Suppressor macrophage treated with lipopolysaccharide for 1 hour (primary cell): Measurements from ENCODE around the gene GAB2.
A peak's percentile ranks its signal among the peaks of the same experiment; 100 is the strongest.

ENCODE experiments used
- DNase-seq, 3 donors: peaks; one replicate each; pipeline ENCODE4 v3.0.0-alpha.2; 2020 to 2022

The GAB2 gene

DNA sequence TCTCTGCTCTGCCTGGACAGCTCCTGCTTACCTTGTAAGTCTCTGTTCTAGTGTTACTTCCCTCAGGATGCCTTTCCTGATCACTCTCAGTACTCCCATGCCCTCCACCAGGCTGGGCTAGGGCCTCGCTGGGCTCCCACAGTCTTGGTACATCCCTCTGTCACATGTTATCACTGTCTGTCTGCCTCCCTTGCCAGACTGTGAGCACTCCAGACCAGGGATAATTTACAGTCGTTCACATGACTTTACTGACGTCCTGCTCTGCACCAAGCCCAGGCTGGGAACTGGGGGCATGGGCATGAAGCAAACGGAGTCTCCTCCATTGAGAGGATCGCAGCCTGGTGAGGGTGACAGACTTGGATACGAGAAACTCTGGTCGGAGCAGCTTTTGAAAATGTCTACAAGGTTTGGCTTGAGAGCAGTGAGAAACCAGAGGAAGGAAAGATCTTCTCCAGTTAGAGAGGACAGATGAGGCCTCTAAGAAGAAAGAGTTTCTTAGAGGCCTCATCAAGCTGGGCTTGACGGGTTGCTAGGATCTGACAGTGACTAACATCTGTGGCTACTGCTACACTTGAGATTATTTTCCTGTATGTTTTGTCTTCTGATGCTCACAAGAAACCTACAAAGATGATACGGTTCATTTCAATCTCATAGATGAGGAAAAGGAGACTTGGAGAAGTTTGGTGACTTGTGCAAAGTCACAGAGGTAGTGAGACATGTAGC, 216.4 kb downstream of the GAB2 start:
- no peak for DNase-seq

DNA sequence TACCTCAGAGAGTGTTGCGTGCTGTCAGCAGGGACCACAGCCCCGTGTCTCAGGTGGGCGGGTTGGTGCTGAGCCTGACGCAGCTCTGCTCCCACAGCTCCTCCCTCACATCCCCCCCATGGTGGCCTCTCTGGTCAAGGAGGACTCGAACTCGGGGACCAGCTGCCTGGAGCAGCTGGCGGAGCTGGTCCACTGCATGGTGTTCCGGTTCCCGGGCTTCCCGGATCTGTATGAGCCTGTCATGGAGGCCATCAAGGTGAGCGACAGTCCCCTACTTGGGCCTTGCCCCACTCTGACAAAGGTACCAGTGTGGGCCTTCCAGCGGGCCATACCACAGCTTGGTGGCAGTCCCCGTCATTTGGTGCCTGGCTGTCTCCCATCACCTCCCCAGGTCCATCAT, 217.1 kb downstream of the GAB2 start:
- DNase-seq: no peak

DNA sequence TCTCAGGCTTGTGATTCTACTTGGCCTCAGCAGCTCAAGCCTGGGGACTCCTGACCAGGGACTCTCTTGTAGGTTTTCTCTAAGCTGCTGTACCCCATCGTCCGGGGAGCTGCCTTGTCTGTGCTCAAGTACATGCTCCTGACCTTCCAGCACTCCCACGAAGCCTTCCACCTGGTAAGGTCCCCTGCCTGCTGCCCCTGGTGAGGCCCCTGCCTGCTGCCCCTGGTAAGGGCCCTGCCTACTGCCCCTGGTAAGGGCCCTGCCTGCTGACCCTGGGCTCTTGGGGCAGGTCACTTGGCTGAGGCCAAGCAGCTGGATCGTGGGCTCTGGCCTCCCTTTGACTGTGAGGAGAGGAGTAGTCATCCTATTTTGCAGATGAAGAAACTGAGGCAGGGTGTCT, 217.6 kb downstream of the GAB2 start:
- no peak for DNase-seq

DNA sequence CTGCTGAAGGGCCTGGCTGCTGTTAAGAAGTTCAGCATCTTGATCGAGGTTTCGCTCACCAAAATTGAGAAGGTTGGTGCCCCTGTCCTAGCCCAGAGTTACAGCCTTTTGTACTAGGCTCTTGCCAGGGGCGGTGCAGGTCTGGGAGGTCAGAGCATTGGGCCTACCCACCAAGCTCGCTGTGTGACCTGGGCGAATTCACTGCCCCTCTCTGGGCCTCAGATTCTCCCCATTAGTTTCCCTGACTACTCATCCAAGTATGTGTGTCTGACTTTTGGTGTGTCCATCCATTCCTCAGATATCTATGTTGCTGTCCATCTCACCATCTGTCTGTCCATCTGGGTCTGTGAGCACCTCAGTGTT, 218.0 kb downstream of the GAB2 start:
- no peak for DNase-seq

DNA sequence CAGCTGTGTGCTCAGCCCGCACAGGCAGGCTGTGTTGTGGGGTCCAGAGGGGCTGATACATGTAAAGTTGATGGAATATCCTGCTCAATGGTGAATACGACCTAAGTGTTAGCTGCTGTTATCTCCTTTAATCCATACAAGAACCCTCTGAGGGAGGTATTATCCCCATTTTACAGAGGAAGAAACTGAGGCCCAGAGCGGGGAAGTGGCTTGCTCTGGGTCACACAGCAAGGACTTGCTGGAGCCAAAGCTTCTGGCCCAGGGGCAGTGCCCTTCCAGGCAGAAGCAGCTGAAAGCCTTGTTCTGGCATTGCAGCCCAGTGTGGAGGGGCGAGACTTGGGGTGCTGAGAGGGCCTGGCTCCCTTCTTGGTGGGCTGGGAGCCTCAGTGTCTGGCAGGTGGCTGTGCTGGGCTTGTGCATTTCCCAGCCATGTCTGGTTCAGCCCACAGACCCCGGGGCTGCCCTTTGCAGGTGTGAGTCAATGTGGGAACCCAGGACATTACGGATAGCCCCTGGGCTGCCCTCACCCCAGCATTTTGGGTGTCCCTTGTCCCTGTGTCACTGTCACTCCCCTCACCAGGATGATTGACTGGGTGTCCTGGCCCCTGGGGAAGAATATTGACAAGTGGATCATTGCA, 218.5 kb downstream of the GAB2 start:
- DNase-seq: no peak

DNA sequence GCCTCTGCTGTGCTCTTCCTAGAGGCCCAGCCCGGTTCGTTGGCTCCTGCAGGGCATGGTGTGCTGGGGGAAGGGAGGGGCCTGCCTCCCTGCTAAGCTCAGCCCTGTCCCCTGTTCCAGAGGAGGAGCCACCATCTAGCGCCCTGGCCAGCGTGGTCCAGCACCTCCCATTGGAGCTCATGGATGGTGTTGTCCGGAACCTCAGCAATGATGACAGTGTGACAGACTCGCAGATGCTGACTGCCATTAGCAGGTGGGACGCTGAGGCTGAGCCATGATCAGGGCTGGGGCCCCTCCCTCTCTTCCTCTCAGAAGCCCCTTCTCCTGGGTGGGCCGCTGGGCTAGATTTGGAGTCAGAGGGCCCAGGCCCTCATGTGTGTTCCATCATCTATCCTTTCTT, 219.8 kb downstream of the GAB2 start:
- no peak for DNase-seq

DNA sequence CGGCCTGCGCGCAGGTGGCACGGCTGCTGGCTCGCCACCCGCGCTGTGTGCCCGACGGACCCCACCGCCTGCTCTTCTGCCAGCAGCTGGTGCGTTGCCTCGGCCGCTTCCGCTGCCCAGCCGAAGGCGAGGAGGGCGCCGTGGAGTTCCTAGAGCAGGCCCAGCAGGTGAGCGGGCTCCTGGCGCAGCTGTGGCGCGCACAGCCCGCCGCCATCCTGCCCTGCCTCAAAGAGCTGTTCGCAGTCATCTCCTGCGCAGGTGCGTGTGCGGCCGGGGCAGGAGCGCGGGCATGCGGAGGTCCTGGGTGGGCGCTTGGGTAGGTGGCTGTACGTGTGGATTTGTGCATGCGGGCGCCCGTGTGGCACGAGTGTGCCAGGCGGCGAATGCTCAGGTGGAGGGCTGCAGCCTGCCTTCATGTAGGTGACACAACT, 220.9 kb downstream of the GAB2 start:
- DNase-seq: no peak

DNA sequence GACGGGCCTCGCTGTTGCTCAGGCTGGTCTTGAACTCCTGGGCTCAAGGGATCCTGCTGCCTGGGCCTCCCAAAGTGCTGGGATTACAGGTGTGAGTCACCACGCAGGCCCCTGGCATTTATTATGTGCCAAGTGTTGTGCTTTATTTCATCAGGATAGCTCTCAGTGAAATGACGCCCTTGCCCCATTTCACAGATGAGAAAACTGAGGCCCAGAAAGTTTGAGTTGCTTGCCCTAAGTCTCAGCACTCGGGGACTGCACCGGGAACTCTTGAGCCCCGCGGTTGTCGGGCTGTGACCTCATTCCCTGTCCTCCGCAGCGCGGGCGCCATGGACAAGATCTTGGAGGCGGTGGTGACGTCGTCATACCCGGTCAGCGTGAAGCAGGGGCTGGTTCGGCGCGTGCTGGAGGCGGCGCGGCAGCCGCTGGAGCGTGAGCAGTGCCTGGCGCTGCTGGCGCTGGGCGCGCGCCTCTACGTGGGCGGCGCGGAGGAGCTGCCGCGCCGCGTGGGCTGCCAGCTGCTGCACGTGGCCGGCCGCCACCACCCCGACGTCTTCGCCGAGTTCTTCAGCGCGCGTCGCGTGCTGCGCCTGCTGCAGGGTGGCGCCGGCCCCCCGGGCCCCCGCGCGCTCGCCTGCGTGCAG, 221.6 kb downstream of the GAB2 start:
- peak in 2 of 3 donors; percentile 22 to 24 for DNase-seq

DNA sequence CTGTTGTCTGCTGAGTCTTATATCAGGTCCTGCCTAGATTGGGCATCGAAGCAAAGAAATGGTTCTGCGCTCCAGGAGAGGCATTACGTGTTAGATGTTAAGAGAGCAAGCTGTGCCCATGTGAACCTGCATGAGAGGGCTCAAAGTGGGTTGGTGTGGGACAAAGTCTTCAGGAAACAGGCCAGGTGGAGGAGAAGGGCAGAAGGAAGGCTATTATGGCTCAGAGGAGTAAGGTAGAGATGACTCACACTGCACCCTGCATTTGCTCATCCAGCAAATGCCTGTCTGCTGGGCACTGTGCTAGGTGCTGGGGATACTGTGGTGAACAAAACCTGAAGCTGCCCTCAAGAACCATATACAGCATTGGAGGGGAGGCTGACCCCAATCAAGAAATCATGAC, 223.1 kb downstream of the GAB2 start:
- no peak for DNase-seq

DNA sequence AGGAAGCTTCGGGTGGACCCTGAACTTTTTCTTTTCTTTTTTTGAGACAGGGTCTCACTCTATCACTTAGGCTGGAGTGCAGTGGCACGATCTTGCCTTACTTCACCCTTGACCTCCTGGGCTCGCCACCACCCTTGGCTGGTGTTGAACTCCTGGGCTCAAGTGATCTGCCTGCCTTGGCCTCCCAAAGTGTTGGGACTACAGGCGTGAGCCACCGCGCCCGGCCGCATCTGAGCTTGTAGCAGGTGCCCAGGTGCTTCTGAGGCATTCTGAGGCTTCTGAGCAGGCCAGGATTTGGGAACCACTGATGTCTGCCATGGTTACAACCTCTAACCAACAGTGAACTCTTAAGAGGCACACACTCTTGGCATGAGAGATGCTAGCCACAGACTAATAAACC, 223.8 kb downstream of the GAB2 start:
- no peak for DNase-seq

DNA sequence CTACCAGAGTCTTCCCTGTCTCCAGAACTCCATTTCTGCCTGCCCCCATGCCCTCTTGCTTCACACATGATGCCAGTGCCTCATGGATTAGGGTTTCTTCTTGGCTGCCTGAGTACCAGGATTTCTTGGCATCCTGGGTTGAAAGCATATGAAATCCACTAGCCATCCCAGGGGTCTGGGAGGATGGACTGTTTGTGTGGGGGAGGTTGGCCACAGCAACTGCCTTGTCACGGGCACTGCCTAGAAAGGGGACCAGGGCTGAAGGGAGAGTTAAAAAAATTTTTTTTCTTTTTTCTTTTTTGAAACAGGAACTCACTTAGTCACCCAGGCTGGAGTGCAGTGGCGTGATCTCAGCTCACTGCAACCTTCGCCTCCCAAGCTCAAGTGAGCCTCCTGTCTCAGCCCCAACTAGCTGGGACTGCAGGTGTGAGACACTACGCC, 224.7 kb downstream of the GAB2 start:
- peak; percentile 68 to 79 (median 78) for DNase-seq

DNA sequence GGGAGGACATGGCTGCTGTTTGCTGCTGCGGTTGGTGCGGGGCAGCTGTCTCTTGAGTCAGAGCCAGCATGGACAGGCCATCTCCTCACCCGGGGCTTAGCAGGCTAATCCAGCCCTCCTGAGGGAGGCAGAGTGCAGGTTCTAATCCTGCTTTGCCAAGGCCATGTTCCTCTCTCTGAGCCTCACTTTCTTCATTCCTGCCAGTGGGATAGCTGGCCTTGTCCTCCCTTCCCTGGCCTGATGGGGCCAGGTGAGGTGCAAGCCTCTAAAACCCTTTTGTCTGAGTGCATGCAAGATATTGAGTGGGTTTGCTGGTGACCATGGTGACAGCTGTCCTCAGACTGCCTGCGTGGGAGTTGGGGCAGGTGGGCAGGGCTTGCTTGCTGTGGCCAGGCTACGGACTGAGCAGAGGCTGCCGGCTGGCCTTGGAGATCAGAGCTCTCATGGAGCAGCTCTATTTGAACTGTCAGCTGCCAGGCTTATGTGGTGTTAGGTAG, 225.3 kb downstream of the GAB2 start:
- DNase-seq: peak; percentile 47 to 55 (median 49)

DNA sequence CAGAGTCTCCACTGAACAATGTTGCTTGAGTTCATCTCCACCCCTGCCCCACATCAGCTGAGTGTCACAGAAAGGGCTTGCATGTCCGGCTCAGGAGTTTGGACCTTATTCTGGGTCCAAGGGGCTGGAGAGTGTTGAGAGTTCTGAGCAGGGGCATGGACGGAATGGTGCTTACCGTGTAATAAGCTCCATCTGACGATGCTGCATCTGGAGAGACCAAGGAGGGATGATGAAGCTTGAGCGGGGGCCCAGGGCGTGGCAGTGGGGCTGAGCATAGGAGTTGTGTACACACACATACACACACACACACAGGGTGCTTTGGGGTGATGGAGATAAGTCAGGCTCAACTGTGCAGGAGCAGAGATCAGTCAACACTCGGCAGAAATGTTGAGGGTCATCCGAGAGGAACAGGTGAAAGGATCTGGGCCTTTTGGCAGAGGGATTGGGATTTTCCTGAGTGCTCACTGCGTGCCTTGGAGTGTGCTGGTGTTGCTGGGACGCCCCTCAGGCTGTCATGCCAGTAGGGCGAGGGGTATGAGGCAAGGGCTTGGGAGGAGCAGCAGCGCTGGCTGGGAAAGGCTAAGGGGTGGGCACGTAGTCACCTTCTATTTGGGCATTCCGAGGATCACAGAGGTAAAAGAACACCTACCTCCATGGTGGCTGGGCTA, 226.6 kb downstream of the GAB2 start:
- no peak for DNase-seq

DNA sequence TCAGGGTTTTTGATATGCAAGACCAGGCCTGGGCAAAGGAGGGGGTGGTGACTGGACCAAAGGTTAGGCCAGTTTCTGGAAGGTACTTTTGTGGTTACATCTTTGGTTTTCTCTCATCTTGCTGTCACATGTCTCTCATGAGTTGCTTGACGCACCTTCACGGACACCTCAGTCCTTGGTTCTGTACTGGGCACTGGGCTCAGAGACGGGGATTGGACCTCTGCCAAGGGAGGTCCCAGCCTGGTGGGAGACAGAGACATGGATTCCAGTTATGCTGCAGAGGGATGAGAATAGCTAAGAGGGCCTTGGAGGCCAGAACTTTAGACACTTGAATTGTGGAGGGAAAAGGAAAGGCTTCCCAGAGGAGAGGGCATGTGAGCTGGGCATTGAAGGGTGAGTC, 227.2 kb downstream of the GAB2 start:
- DNase-seq: no peak

DNA sequence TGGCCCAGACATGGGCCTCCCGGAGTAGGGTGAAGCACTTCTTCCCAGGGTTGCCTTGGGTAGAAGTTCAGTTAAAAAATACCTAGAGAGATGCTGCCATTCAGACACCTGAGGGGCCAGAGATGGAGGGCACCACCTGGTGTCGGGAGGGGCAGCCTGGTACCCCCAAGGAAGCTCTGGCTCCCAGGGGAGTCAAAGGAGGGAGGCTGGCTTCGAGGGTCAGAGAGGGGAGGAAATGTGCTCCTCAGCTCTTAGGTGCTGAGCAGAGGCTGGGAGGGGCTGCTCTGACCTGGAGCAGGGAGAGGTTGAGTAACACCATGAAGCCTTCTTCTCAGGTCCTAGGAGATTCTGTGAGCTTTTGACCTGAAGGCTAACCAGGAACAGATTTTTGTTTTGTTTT, 227.8 kb downstream of the GAB2 start:
- DNase-seq: no peak

DNA sequence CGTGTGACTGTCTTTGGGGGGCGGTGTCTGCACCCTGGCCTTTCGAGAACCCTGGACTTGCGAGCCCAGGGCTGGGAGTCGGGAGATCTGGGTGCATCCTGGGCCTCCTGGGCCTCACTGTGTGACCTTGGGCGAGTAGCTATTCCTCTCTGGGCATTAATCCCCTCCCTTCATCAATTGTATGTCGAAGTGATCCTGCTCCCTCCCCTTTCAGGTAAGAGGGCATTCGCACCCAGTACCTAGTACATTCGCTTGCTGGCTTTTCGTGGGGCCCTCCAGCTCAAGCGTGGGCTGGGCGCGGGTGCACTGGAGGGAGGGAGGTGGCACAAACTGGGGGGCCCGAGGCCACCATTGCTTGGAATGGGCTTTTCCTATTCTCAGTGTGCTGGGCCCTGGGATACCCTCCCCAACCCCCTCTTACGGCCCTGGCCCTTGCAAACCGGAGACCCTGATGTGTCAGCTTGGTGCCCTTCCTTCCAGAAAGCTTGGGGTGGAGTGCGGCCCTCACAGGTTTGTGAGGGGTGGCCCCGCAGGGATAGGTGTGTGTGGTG, 228.4 kb downstream of the GAB2 start:
- DNase-seq: no peak

DNA sequence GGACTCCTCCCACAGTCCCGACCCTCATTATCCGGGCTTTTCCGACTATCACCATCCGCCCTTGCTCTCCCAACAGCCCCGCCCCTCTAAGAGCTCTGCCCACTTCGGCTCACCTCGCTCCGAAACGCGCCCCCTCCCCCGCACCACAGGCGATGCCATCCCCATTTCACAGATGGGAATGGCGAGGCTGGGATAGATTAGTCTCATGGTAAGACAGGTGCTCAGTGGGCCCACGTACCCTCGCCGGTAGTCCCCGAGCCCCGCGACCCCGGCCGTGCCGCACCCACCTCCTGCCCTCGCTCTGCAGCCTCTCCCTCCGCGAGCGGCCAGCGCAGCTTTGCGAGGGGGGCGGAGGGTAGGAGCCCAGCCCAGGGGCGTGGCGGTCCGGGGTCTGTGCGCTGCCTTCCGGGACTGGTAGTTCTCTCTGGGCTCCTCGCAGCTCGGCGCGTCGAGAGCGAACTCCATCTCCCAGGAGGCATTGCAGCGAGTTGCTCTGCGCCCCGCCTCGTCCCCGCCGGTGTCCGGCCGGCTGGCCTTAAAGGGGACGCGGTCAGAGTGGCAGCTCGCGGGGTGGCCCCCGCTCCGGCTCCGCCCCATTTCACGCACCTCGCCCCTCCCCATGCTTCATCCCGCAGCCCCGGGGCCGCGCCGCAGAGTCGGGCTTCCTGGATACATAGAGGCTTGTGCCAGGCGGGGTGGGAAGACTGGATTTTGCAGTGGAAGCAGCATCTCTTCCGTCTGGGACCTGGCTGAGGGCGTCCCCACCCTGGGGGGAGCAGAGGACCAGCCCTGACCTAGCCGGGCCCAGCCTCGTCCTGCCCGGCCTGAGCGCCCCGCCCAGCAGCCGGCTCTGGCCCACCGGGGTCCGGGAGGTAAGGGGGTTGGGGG, 229.1 kb downstream of the GAB2 start, which contains the start of the genes KCTD21 and USP35:
TSS of gene KCTD21 (minus strand) at position 341 of the 888 bp plus-strand sequence. CDS start 14,072 bp downstream, outside the sequence.
TSS of gene USP35 (plus strand) at position 634 of the 888 bp plus-strand sequence. CDS start 7,327 bp downstream, outside the sequence.
- DNase-seq: peak; percentile 98 to 99 (median 99)

DNA sequence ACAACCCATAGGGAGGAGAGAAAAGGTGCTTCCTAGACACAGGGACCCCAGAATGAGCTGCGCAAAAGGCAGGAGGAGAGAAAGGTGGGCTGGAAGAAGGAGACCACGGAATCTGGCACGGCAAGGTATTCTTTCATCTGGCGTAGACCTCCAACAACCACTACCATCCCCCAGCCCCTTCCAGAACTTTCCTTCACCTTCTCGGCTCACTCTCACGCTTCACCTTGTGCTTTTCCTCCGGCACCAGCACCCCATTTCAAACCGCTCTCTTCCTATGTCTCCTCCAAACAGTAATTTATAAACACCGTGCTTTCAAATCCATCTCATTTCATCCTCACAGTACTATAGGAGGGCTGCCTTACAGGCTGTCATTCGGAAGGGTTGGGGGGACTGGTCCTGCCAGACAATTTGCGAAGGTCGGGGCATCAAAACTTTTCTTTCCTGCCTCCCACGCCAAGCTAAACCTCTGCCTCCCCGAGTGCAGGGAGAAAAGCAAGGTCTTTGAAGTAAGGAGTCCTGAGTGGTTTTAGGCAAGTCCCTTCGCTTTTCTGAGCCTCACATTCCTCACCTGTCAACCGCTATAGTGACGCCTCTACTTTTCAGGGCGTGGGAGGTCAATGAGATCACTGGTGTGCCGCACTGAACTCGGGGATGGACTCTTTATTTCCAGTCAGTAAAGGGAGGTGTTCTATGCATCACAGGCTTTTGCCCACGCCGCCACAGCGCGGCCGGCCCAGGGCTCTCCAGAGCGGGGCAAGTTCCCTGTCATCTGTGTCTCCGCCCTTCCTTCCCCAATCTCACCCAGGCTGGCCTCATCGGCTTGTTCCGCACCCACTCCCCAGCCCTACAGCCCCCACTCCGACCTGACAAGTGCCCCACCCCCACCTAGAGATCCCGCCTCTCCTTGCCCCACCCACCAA, 230.0 kb downstream of the GAB2 start:
- peak; percentile 93 to 94 (median 94) for DNase-seq

DNA sequence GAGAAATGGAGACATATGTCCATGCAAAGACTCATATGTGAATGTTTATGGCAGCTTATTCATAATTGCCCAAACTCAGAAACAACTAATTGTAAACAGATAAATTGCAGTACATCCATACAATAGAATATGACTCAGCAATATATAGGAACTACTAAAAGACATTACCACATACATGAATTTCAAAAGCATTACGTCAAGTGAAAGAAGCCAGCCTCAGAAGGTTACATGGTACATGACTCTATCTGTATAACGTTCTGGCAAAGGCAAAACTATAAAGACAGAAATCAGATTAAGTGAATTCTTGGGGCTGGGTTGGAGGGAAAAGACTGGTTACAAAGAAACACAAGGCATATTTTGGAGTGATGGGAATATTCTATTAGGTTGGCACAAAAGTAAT, 236.4 kb downstream of the GAB2 start:
- DNase-seq: peak; percentile 25 to 81 (median 77)

DNA sequence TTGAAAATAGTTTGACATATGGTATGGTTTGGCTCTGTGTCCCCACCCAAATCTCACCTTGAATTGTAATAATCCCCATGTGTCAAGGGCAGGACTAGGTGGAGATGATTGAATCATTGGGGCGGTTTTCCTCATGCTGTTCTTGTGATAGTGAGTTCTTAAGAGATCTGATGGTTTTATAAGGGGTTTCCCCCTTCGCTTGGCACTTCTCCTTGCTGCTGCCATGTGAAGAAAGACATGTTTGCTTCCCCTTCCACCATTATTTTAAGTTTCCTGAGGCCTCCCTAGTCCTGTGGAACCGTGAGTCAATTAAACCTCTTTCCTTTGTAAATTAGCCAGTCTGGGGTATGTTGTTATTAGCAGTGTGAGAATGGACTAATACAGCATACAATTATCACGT, 236.9 kb downstream of the GAB2 start:
- peak; percentile 38 to 56 (median 42) for DNase-seq
